Measurements from ENCODE around the gene AUTS2. TPM values are rescaled to one million over a fixed set of nuclear protein-coding genes. Genes with fewer than 3 reads are reported as not detected.

AUTS2 gene
- total and polyA plus RNA-seq, 9 of the 15 experiments (the other 6 are each of a cell fraction or from before 2014, with no cell fraction given): 0.58 TPM; not detected in 8

- no peaks in the 10 kb centered on the region; a peak in 2 of 5 replicates for H3K4me1 ChIP-seq (replicated peaks in 1 of 2; ENCODE audit: control insufficient read depth in 2 of 2, insufficient read depth in 2 of 2, low read length in 2 of 2)
- H4K20me1 ChIP-seq (replicated peaks; ENCODE audit: control insufficient read depth, insufficient read depth, low read length): no peaks in the 10 kb centered on the region; the same call in 1 of the 2 replicates
- no peak overlapping the region for H2AFZ ChIP-seq (ENCODE audit: low read depth, low read length)
- TF ChIP-seq ZNF695 (CRISPR knock-in tag; IDR thresholded peaks at IDR 0.05): no peak
- TF ChIP-seq HDAC2 (IDR thresholded peaks at IDR 0.05): no peak
- TF ChIP-seq ETV1 (tag; conservative IDR thresholded peaks at IDR 0.05; ENCODE audit: low read depth): no peak
- no peak for TF ChIP-seq ZNF175 (CRISPR knock-in tag; IDR thresholded peaks at IDR 0.05; ENCODE audit: low read depth)
- no peak for TF ChIP-seq ZNF232 (CRISPR knock-in tag; IDR thresholded peaks at IDR 0.05)
- no peaks in the 10 kb centered on the region for H3K36me3 ChIP-seq (ENCODE audit: control insufficient read depth, insufficient read depth, low read length)
- ATAC-seq (no peak), FAIRE-seq (no peak), DNase-seq (ENCODE audit: extremely low read depth in 1 of 4, low spot score in 3 of 4) (no peak)
- ChIA-PET CTCF (ENCODE audit: low intra/inter-chr PET ratio) (no interaction called here), POLR2A (no interaction called here)
- H3K4me3 ChIP-seq: no peak overlapping the region
- intact Hi-C loops (cut with micrococcal nuclease): no loop called here
- in situ Hi-C loops (cut with MboI): no loop called here
- H3K9me3 ChIP-seq (replicated peaks; ENCODE audit: control insufficient read depth, insufficient read depth, low read depth, low read length): no peaks in the 10 kb centered on the region
- no peak overlapping the region for H3K4me2 ChIP-seq (ENCODE audit: insufficient read depth, low read length)
- no peaks in the 10 kb centered on the region for H3K9me1 ChIP-seq (ENCODE audit: control insufficient read depth, insufficient read depth, low read length)
- no peak overlapping the region for H3K9ac ChIP-seq (ENCODE audit: insufficient read depth in 1 of 2, low read depth in 2 of 2, low read length in 2 of 2)
- 0% methylated on average over 1 of the region's 1 CpG for WGBS (ENCODE audit: insufficient coverage, low coverage, missing lambda C conversion rate)
- H3K27ac ChIP-seq (ENCODE audit: extremely low read depth, low read depth, low read length): no peak overlapping the region
- no TSS peak for BruUV-seq (replicated peaks)
- H3K27me3 ChIP-seq (ENCODE audit: control insufficient read depth in 2 of 2, insufficient read depth in 2 of 2, low read length in 2 of 2): peaks cover 22 to 37% of the 10 kb centered on the region in 2 experiments
- H3K79me2 ChIP-seq (ENCODE audit: control insufficient read depth, insufficient read depth, low read length): no peaks in the 10 kb centered on the region
Measured at GRCh38 chr7:70635633-70636032, 1037.4 kb downstream of the AUTS2 start.

GRCh38 chr7:70636169-70636568, 1037.9 kb downstream of the AUTS2 start:
- POLR2A ChIA-PET: no interaction called here
- TF ChIP-seq ZNF696 (CRISPR knock-in tag; conservative IDR thresholded peaks at IDR 0.05) (no peak), ZBTB8A (IDR thresholded peaks at IDR 0.05; ENCODE audit: partially characterized antibody) (no peak), CLOCK (CRISPR knock-in tag; IDR thresholded peaks at IDR 0.05; ENCODE audit: borderline replicate concordance) (no peak), SIRT6 (IDR thresholded peaks at IDR 0.05; ENCODE audit: low read depth, low read length) (no peak), LARP7 (IDR thresholded peaks at IDR 0.05) (no peak), ZNF224 (CRISPR knock-in tag; IDR thresholded peaks at IDR 0.05) (no peak)

More at GRCh38 chr7:70636169-70636568, 1037.9 kb downstream of the AUTS2 start:
- Histone ChIP-seq H3K27me3 (ENCODE audit: control insufficient read depth in 2 of 2, insufficient read depth in 2 of 2, low read length in 2 of 2) (peaks cover 18 to 33% of the 10 kb centered on the region in 2 experiments; a peak in 4 of 5 replicates), H2AFZ (ENCODE audit: low read depth, low read length) (no peak overlapping the region), H3K9me3 (replicated peaks; ENCODE audit: control insufficient read depth, insufficient read depth, low read depth, low read length) (no peaks in the 10 kb centered on the region), H3K4me3 (no peak overlapping the region), H3K4me1 (replicated peaks in 1 of 2; ENCODE audit: control insufficient read depth in 2 of 2, insufficient read depth in 2 of 2, low read length in 2 of 2) (no peaks in the 10 kb centered on the region; a peak in 2 of 5 replicates), H3K4me2 (ENCODE audit: insufficient read depth, low read length) (no peak overlapping the region), H3K9me1 (ENCODE audit: control insufficient read depth, insufficient read depth, low read length) (no peaks in the 10 kb centered on the region), H3K27ac (ENCODE audit: extremely low read depth, low read depth, low read length) (no peak overlapping the region), H3K9ac (ENCODE audit: insufficient read depth in 1 of 2, low read depth in 2 of 2, low read length in 2 of 2) (no peak overlapping the region), H3K79me2 (ENCODE audit: control insufficient read depth, insufficient read depth, low read length) (no peaks in the 10 kb centered on the region), H4K20me1 (replicated peaks; ENCODE audit: control insufficient read depth, insufficient read depth, low read length) (no peaks in the 10 kb centered on the region; the same call in 1 of the 2 replicates), H3K36me3 (ENCODE audit: control insufficient read depth, insufficient read depth, low read length) (no peaks in the 10 kb centered on the region)
- FAIRE-seq (no peak), ATAC-seq (no peak), DNase-seq (ENCODE audit: extremely low read depth in 1 of 4, low spot score in 3 of 4) (no peak)
- in situ Hi-C loops (cut with MboI) (no loop called here), intact Hi-C loops (cut with micrococcal nuclease) (no loop called here)
- 0% methylated on average over 6 of the region's 6 CpGs for WGBS (ENCODE audit: insufficient coverage, low coverage, missing lambda C conversion rate)
- no TSS peak for BruUV-seq (replicated peaks)
- CTCF ChIA-PET (ENCODE audit: low intra/inter-chr PET ratio): no interaction called here
